ENCODE data around the gene INPP5D.
"Not testable (repeated sequence)": the region's sequence is repeated elsewhere in the genome, so short reads cannot be mapped to it uniquely, and the experiment has no call there.

INPP5D gene

DNA sequence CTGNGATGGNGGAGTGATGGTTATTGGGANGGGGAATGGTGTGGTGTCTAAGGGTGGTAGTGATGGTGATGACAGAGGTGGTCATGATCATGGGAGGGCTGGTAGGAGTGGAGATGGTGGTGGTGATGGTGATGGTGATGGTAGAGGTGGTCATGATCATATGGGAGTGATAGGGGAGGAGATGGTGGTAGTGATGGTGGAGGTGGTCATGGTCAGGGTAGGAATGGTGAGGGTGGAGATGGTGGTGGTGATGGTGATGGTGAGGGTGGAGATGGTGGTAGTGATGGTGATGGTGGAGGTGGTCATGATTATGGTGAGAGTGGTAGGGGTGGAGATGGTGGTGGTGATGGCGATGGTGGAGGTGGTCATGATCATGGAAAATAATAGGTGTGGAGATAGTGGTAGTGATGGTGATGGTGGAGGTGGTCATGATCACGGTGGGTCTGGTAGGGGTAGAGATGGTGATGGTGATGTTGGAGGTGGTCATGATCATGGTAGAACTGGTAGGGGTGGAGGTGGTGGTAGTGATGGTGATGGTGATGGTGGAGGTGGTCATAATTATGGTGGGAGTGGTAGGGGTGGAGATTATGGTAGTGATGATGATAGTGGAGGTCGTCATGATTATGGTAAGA, 83.7 kb downstream of the INPP5D start:
- Histone ChIP-seq H3K4me3 (ENCODE audit: low read length) (no peak overlapping the region), H3K27me3 (ENCODE audit: control insufficient read depth, insufficient read depth, low read length) (peaks cover 21% of the 10 kb centered on the region), H3K9ac (ENCODE audit: low read depth, low read length) (no peak overlapping the region), H3K4me2 (ENCODE audit: low read length) (no peak overlapping the region), H3K36me3 (ENCODE audit: insufficient read depth, low read length) (no peaks in the 10 kb centered on the region), H3K9me3 (replicated peaks; ENCODE audit: low read length) (no peaks in the 10 kb centered on the region), H3K4me1 (ENCODE audit: control insufficient read depth, insufficient read depth, low read length) (no peaks in the 10 kb centered on the region)

DNA sequence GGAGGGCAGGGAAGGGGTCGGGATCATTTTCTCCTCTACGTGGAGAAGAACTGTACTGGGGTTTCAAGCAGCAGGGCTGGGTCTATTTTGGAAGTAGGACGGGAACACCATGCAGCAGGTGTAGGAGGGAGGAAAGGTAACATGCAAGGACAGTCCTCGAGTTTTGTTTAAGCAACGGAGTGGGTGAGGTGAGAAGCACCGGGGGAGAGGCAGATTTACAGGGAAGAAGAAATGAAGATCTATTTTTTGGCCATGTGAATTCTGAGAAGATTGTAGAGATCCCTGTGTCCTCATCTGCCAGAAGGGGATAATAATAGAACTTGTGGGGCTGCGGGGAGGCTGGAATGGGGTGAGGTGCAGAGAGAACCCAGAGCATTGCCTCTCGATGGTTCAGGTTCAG, 85.6 kb downstream of the INPP5D start:
- Histone ChIP-seq H3K9me3 (replicated peaks; ENCODE audit: low read length) (no peaks in the 10 kb centered on the region), H3K4me2 (ENCODE audit: low read length) (no peak overlapping the region), H3K36me3 (ENCODE audit: insufficient read depth, low read length) (no peaks in the 10 kb centered on the region), H3K27me3 (ENCODE audit: control insufficient read depth, insufficient read depth, low read length) (peaks cover 22% of the 10 kb centered on the region), H3K9ac (ENCODE audit: low read depth, low read length) (no peak overlapping the region), H3K4me3 (ENCODE audit: low read length) (no peak overlapping the region), H3K4me1 (ENCODE audit: control insufficient read depth, insufficient read depth, low read length) (no peaks in the 10 kb centered on the region)

DNA sequence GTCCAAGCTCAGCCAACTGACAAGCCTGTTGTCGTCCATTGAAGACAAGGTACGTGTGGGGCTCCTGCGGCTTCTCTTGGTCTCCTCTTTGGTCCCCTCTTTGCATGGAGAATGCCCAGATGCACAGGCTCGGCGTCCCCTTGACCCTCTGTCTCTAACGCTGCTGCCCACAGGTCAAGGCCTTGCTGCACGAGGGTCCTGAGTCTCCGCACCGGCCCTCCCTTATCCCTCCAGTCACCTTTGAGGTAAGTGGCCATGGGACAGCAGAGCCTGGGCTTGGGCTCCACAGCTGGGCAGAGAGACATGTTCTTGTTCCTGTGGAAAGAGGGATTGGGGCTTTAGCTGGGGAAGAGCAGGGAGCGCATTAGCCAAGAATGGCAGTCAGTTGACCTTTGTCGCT, 86.1 kb downstream of the INPP5D start:
- Histone ChIP-seq H3K4me2 (ENCODE audit: low read length) (no peak overlapping the region), H3K9me3 (replicated peaks; ENCODE audit: low read length) (no peaks in the 10 kb centered on the region), H3K9ac (ENCODE audit: low read depth, low read length) (no peak overlapping the region), H3K4me1 (ENCODE audit: control insufficient read depth, insufficient read depth, low read length) (no peaks in the 10 kb centered on the region), H3K27me3 (ENCODE audit: control insufficient read depth, insufficient read depth, low read length) (peaks cover 22% of the 10 kb centered on the region), H3K36me3 (ENCODE audit: insufficient read depth, low read length) (no peaks in the 10 kb centered on the region), H3K4me3 (ENCODE audit: low read length) (no peak overlapping the region)

DNA sequence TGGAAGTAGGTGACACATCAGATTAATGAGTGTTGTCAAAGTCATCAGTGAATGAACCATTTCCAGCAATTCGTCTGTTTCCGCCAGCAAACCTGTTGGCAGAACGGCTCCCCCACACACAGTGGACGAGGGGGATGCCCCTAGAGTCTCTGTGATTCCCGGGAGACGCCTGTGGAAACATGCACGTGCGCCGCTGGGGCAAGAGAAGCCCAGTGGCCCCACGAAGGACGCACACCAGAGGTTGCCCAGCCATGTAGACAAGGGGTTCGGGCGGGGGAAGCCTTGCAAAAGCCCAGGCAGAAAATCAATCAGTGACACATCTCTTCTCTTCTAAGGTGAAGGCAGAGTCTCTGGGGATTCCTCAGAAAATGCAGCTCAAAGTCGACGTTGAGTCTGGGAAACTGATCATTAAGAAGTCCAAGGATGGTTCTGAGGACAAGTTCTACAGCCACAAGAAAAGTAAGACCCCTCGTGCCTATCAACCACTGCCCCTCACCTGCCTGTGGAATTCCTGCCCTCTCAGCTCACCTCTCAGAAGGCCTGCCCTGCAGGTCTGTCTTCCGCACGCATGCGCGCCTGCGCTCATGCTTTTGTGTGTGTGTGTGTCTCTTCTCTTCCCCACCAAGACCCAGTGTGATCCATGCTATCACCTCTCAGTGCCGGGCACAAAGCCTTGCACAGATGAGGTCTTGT, 87.1 kb downstream of the INPP5D start:
- no peak overlapping the region for H3K4me2 ChIP-seq (ENCODE audit: low read length)
- H3K4me1 ChIP-seq (ENCODE audit: control insufficient read depth, insufficient read depth, low read length): no peaks in the 10 kb centered on the region
- peaks cover 23% of the 10 kb centered on the region for H3K27me3 ChIP-seq (ENCODE audit: control insufficient read depth, insufficient read depth, low read length)
- no peaks in the 10 kb centered on the region for H3K36me3 ChIP-seq (ENCODE audit: insufficient read depth, low read length)
- no peak overlapping the region for H3K9ac ChIP-seq (ENCODE audit: low read depth, low read length)
- no peaks in the 10 kb centered on the region for H3K9me3 ChIP-seq (replicated peaks; ENCODE audit: low read length)
- no peak overlapping the region for H3K4me3 ChIP-seq (ENCODE audit: low read length)

DNA sequence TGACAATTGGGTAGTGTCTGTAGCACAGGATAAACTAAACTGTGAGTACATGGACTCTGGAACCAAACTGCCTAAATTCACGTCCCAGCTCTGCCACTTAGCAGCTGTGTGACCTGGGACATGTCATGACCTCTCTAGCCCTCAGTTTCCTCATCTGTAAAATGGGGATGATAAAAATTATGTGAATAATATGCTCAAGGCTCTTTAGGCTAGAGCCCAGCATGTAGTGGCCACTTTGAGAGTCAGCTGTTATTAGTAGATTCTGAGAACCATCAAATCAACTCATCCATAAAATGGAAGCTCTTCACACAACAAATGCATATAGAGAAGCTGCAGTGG, 87.7 kb downstream of the INPP5D start:
- Histone ChIP-seq H3K4me1 (ENCODE audit: control insufficient read depth, insufficient read depth, low read length) (no peaks in the 10 kb centered on the region), H3K27me3 (ENCODE audit: control insufficient read depth, insufficient read depth, low read length) (peaks cover 24% of the 10 kb centered on the region), H3K9me3 (replicated peaks; ENCODE audit: low read length) (no peaks in the 10 kb centered on the region), H3K9ac (ENCODE audit: low read depth, low read length) (no peak overlapping the region), H3K4me3 (ENCODE audit: low read length) (no peak overlapping the region), H3K4me2 (ENCODE audit: low read length) (no peak overlapping the region), H3K36me3 (ENCODE audit: insufficient read depth, low read length) (no peaks in the 10 kb centered on the region)

DNA sequence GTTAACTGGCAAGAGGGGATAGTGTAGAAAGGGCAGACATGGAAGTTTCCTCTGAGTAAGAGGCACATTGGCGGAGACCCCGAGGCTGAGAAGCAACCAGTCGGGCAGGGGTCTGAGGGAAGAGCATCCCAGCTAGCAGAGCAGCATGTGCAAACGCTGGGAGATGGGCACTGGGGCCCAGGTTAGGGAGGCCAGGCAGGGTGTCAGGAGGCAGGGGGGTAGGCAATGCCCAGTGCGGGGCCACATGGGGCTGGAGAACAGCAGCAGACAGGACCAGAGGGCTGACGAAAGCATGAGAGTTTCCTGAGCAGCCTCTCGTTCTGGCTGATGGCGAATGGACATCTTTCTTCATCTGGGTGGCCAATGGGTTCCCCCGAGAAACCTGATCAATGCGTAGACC, 88.2 kb downstream of the INPP5D start:
- H3K36me3 ChIP-seq (ENCODE audit: insufficient read depth, low read length): no peaks in the 10 kb centered on the region
- H3K4me1 ChIP-seq (ENCODE audit: control insufficient read depth, insufficient read depth, low read length): no peaks in the 10 kb centered on the region
- H3K9me3 ChIP-seq (replicated peaks; ENCODE audit: low read length): no peaks in the 10 kb centered on the region
- H3K4me3 ChIP-seq (ENCODE audit: low read length): no peak overlapping the region
- no peak overlapping the region for H3K4me2 ChIP-seq (ENCODE audit: low read length)
- H3K9ac ChIP-seq (ENCODE audit: low read depth, low read length): no peak overlapping the region
- H3K27me3 ChIP-seq (ENCODE audit: control insufficient read depth, insufficient read depth, low read length): peaks cover 29% of the 10 kb centered on the region

DNA sequence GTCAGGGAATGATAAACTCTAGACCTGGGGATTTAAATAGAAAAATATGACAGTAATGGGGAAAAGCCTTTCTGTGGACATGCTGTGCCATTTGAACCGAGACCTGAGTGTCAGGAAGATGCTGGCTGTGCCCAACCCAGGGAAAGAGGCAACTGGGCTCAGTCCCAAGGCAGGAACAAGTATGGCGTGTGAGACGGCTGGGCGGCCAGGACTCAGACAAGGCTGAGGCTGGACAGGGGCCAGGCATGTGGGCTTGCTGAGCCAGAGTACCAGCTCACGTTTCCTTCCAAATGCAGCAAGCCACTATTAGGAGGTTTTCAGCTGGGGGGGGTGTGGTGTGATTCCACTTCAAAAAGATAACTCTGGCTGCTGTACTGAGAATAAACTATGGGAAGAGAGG, 92.4 kb downstream of the INPP5D start:
- Histone ChIP-seq H3K9ac (ENCODE audit: low read depth, low read length) (no peak overlapping the region), H3K36me3 (ENCODE audit: insufficient read depth, low read length) (no peaks in the 10 kb centered on the region), H3K27me3 (ENCODE audit: control insufficient read depth, insufficient read depth, low read length) (peaks cover 25% of the 10 kb centered on the region), H3K9me3 (replicated peaks; ENCODE audit: low read length) (no peaks in the 10 kb centered on the region), H3K4me3 (ENCODE audit: low read length) (no peak overlapping the region), H3K4me2 (ENCODE audit: low read length) (no peak overlapping the region), H3K4me1 (ENCODE audit: control insufficient read depth, insufficient read depth, low read length) (no peaks in the 10 kb centered on the region)

DNA sequence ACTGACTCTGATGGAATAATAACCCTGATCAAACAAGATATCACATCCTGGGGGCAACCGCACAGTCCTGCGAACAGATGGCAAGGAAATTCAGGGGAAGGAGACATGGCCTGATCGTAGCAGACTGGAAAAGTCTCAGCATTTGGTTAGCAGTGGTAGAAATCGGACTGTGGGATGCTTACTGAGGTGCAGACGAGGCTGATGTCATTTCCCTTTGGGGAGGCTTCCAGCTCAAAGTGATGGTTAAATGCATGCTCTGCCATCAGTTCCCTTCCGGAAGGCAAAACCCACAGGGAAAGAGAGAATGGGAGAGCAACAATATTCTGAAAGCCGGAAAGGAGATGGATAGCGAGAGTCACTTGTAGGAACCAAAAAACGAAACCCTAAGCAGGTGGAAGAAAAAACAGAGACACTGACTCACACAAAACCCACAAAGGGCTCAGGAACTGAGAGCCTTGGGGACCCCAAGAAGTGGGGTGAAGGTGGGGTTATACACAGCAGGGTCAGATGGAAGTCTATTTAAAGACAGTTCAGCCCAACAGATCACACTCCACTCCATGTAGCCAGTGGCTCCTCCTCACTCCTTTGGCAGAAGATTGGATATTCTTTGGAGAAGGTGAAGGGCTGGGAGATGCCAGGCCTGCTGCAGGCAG, 93.1 kb downstream of the INPP5D start:
- no peak overlapping the region for H3K4me3 ChIP-seq (ENCODE audit: low read length)
- peaks cover 28% of the 10 kb centered on the region for H3K27me3 ChIP-seq (ENCODE audit: control insufficient read depth, insufficient read depth, low read length)
- no peak overlapping the region for H3K4me2 ChIP-seq (ENCODE audit: low read length)
- H3K9me3 ChIP-seq (replicated peaks; ENCODE audit: low read length): no peaks in the 10 kb centered on the region
- no peaks in the 10 kb centered on the region for H3K36me3 ChIP-seq (ENCODE audit: insufficient read depth, low read length)
- H3K4me1 ChIP-seq (ENCODE audit: control insufficient read depth, insufficient read depth, low read length): no peaks in the 10 kb centered on the region
- no peak overlapping the region for H3K9ac ChIP-seq (ENCODE audit: low read depth, low read length)

DNA sequence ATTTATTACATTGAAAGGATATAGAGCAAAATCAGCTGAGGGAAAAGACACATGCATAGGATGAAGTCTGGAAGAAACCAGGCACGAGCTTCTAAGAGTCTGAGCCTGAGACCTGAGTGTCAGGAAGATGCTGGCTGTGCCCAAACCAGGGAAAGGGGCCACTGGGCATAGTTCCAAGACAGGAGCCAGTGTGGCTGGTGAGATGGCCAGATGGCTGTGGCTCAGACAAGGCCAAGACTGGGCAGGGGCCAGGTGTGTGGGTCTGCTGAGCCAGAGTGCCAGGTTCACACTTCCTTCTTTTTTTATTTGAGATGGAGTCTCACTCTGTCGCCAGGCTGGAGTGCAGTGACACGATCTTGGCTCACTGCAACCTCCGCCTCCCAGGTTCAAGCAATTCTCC, 95.9 kb downstream of the INPP5D start:
- Histone ChIP-seq H3K27me3 (ENCODE audit: control insufficient read depth, insufficient read depth, low read length) (peaks cover 27% of the 10 kb centered on the region), H3K9ac (ENCODE audit: low read depth, low read length) (no peak overlapping the region), H3K36me3 (ENCODE audit: insufficient read depth, low read length) (no peaks in the 10 kb centered on the region), H3K9me3 (replicated peaks; ENCODE audit: low read length) (no peaks in the 10 kb centered on the region), H3K4me3 (ENCODE audit: low read length) (no peak overlapping the region), H3K4me1 (ENCODE audit: control insufficient read depth, insufficient read depth, low read length) (no peaks in the 10 kb centered on the region), H3K4me2 (ENCODE audit: low read length) (no peak overlapping the region)

DNA sequence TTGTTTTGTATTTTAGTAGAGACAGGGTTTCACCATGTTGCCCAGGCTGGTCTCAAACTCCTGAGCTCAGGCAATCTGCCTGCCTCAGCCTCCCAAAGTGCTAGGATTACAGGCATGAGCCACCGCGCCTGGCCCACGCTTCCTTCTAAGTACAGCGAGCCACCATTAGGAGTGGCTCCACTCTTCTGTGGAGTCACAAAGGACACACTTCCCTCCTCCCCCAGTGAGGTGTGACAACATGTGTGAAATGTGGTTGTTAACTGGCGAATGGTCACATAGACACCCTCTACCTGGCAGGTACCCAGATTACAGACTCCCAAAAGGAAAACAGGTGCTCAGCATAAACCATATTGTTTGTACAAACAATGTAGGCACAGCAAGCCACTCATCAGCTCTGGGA, 96.3 kb downstream of the INPP5D start:
- not testable (repeated sequence) for H3K9ac ChIP-seq (ENCODE audit: low read depth, low read length); H3K4me2 ChIP-seq (ENCODE audit: low read length); H3K4me3 ChIP-seq (ENCODE audit: low read length); H3K9me3 ChIP-seq (replicated peaks; ENCODE audit: low read length); H3K4me1 ChIP-seq (ENCODE audit: control insufficient read depth, insufficient read depth, low read length); H3K36me3 ChIP-seq (ENCODE audit: insufficient read depth, low read length)
- H3K27me3 ChIP-seq (ENCODE audit: control insufficient read depth, insufficient read depth, low read length): peaks cover 27% of the 10 kb centered on the region

DNA sequence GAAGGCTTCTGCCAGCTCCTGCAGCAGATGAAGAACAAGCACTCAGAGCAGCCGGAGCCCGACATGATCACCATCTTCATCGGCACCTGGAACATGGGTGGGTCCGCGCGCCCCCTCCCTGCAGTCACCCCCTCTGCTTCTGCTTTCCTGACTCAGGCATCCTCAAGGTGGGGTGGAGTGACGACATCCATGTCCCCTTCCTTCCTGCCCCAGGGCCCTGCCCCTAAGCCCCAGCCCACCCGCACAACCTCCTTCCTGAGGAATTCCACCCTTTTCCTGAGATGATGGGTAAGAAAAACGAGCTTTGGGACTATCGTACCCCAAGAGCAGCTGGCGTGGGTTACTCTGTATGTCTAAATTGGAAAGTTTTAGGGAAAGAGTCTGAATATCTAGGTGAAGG, 101.6 kb downstream of the INPP5D start:
- no peak overlapping the region for H3K4me2 ChIP-seq (ENCODE audit: low read length)
- H3K36me3 ChIP-seq (ENCODE audit: insufficient read depth, low read length): no peaks in the 10 kb centered on the region
- no peaks in the 10 kb centered on the region for H3K9me3 ChIP-seq (replicated peaks; ENCODE audit: low read length)
- H3K4me1 ChIP-seq (ENCODE audit: control insufficient read depth, insufficient read depth, low read length): peaks cover 3% of the 10 kb centered on the region
- H3K9ac ChIP-seq (ENCODE audit: low read depth, low read length): no peak overlapping the region
- peaks cover 7% of the 10 kb centered on the region for H3K27me3 ChIP-seq (ENCODE audit: control insufficient read depth, insufficient read depth, low read length)
- no peak overlapping the region for H3K4me3 ChIP-seq (ENCODE audit: low read length)

DNA sequence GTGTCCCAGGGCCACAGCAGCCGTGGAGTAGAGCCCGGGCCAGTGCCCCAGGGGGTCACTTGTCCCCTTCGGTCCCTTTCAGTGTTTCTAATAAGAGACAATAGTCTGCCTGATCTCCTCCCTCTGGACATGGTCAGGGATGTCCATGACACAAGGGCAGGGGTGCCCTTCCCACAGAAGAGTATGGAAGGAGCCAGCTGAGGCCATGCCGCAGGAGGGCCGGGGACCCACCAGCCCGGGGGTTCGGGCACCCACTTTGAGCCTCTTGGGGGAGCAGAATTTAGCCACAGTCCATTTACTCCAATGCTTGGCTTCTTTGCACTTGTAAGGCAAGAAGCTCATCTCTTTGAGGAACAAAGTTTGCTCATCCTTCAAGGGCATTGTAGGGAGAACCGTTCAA, 102.6 kb downstream of the INPP5D start:
- H3K4me2 ChIP-seq (ENCODE audit: low read length): no peak overlapping the region
- no peaks in the 10 kb centered on the region for H3K36me3 ChIP-seq (ENCODE audit: insufficient read depth, low read length)
- H3K9ac ChIP-seq (ENCODE audit: low read depth, low read length): no peak overlapping the region

More for the DNA sequence above, 102.6 kb downstream of the INPP5D start:
- Histone ChIP-seq H3K4me3 (ENCODE audit: low read length) (no peak overlapping the region), H3K27me3 (ENCODE audit: control insufficient read depth, insufficient read depth, low read length) (peaks cover 7% of the 10 kb centered on the region), H3K4me1 (ENCODE audit: control insufficient read depth, insufficient read depth, low read length) (peaks cover 3% of the 10 kb centered on the region), H3K9me3 (replicated peaks; ENCODE audit: low read length) (no peaks in the 10 kb centered on the region)
